Smooth muscle cell (in vitro differentiated cells): ENCODE measurements around the gene PTGDS. TPM values are rescaled to one million over a fixed set of nuclear protein-coding genes. Genes with fewer than 3 reads are reported as not detected.

ENCODE experiments used
- DNase-seq: peaks from one replicate; lab custom pipeline; 2025; ENCODE audit not compliant: unreplicated experiment; lab: John Stamatoyannopoulos, UW
- H2AFZ ChIP-seq: fragments of 200-600 bp; sonication (generic); 2 replicates; pipeline ENCODE4 v1.6.0; 2016; ENCODE audit warnings: antibody characterized with exemption, low read depth, mild to moderate bottlenecking
- H3F3A ChIP-seq: fragments of 200-600 bp; sonication (generic); 2 replicates; pipeline ENCODE4 v1.6.0; 2017; ENCODE audit warnings: antibody characterized with exemption, low read depth
- H3K27ac ChIP-seq: fragments of 200-600 bp; sonication (generic); 2 replicates; pipeline ENCODE4 v1.5.1; 2016; ENCODE audit warnings: low read depth, mild to moderate bottlenecking
- H3K27me3 ChIP-seq: fragments of 200-600 bp; sonication (generic); 2 replicates; pipeline ENCODE4 v1.6.1; 2016; ENCODE audit warnings: low read depth, mild to moderate bottlenecking
- H3K36me3 ChIP-seq: fragments of 200-600 bp; sonication (generic); 2 replicates; pipeline ENCODE4 v1.5.1; 2016; ENCODE audit warnings: low read depth
- H3K4me1 ChIP-seq: fragments of 200-600 bp; sonication (generic); 2 replicates; pipeline ENCODE4 v1.5.1; 2016; ENCODE audit warnings: low read depth
- H3K4me2 ChIP-seq: fragments of 200-600 bp; sonication (generic); 2 replicates; pipeline ENCODE4 v1.6.0; 2016; ENCODE audit warnings: mild to moderate bottlenecking
- H3K4me3 ChIP-seq: fragments of 200-600 bp; sonication (generic); 2 replicates; pipeline ENCODE4 v1.5.1; 2016; ENCODE audit warnings: mild to moderate bottlenecking
- H3K79me2 ChIP-seq: fragments of 200-600 bp; sonication (generic); 2 replicates; pipeline ENCODE4 v1.6.0; 2016; ENCODE audit warnings: low read depth, mild to moderate bottlenecking
- H3K9ac ChIP-seq: fragments of 200-600 bp; sonication (generic); 2 replicates; pipeline ENCODE4 v1.6.0; 2016; ENCODE audit warnings: low read depth
- H3K9me3 ChIP-seq: fragments of 200-600 bp; sonication (generic); replicated peaks from 2 replicates; pipeline ENCODE4 v1.5.1; 2016; ENCODE audit warnings: low read depth
- H4K20me1 ChIP-seq: fragments of 200-600 bp; sonication (generic); 2 replicates; pipeline ENCODE4 v1.6.0; 2016; ENCODE audit warnings: low read depth
- WGBS: methylation state at CpG from one replicate; pipeline ENCODE4 v1.1.7; 2016; ENCODE audit warnings: low lambda C conversion rate; 5-methylcytosine and 5-hydroxymethylcytosine counted together
- polyA plus RNA-seq: library from polyadenylated mRNA; unstranded; fragments of >200 nt; fragmentation: Nextera tagmentation; extraction: Ambion mirVana; gene quantifications from 2 replicates; pipeline ENCODE4 v1.2.1, GENCODE V29; 2016
- total RNA-seq: library from RNA; depleted of rRNA; stranded (reverse); fragments of >200 nt; gene quantifications from 2 replicates; pipeline ENCODE4 v1.2.3, GENCODE V29; 2014
- TF ChIP-seq, protein P1 (sequence below): fragments of 200-600 bp; sonication (generic); IDR thresholded peaks from 2 replicates; pipeline ENCODE4 v1.5.1; 2017; ENCODE audit warnings: borderline replicate concordance, mild to moderate bottlenecking, antibody characterized with exemption; ENCODE audit not compliant: insufficient read depth, poor library complexity, severe bottlenecking

The PTGDS gene
- total and polyA plus RNA-seq, 2 experiments from 2014 or later = 119 to 611 TPM

DNA sequence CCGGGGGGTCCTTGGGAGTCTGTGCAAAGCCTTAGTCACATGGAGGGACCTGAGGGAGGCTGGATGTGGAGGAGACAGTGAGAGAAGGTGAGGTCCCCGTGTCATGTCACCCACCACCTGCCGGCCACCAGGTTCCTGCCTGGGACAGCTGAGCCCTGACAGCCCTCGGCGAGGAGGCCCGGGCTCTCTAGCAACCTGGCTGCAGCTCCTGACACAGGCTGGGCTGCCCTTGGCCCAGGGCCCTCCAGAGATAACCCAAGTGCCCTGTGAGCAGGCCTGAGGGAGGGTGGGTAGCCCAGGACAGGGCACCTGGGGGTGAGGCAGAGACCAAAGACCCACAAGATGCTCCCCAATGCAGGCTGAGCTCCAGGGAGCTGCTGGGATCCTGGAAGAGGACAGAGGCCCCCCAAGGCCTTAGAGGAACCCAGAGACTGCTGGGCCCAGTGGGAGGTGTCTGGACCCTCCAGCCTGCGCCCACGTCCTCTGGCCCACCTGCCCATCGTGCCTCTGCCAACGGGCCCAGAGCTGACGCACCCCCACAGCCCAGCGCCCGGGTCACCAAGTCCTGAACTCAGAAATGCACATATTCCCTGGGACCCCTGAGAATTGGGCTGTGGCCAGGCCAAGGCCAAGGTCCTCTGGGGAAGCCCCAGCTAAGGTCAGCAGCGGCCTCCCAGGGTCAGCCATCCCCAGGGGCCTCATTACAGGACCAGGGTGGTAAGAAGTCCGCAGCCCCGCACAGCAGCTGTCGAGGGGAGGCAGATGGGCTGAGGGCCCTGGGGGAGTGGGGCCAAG, 8.8 kb upstream of the PTGDS start:
- Histone ChIP-seq H3K4me3 (no peak overlapping the region), H3K9ac (no peak overlapping the region), H3F3A (no peaks in the 10 kb centered on the region), H3K27ac (no peak overlapping the region), H3K4me1 (no peaks in the 10 kb centered on the region), H4K20me1 (no peaks in the 10 kb centered on the region), H3K9me3 (no peaks in the 10 kb centered on the region), H2AFZ (no peak overlapping the region), H3K36me3 (no peaks in the 10 kb centered on the region), H3K79me2 (no peaks in the 10 kb centered on the region), H3K4me2 (no peak overlapping the region), H3K27me3 (no peaks in the 10 kb centered on the region)
- TF ChIP-seq, protein P1, sequence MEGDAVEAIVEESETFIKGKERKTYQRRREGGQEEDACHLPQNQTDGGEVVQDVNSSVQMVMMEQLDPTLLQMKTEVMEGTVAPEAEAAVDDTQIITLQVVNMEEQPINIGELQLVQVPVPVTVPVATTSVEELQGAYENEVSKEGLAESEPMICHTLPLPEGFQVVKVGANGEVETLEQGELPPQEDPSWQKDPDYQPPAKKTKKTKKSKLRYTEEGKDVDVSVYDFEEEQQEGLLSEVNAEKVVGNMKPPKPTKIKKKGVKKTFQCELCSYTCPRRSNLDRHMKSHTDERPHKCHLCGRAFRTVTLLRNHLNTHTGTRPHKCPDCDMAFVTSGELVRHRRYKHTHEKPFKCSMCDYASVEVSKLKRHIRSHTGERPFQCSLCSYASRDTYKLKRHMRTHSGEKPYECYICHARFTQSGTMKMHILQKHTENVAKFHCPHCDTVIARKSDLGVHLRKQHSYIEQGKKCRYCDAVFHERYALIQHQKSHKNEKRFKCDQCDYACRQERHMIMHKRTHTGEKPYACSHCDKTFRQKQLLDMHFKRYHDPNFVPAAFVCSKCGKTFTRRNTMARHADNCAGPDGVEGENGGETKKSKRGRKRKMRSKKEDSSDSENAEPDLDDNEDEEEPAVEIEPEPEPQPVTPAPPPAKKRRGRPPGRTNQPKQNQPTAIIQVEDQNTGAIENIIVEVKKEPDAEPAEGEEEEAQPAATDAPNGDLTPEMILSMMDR = no peak
- 96% methylated on average over 17 of the region's 17 CpGs for WGBS
- no peak for DNase-seq

DNA sequence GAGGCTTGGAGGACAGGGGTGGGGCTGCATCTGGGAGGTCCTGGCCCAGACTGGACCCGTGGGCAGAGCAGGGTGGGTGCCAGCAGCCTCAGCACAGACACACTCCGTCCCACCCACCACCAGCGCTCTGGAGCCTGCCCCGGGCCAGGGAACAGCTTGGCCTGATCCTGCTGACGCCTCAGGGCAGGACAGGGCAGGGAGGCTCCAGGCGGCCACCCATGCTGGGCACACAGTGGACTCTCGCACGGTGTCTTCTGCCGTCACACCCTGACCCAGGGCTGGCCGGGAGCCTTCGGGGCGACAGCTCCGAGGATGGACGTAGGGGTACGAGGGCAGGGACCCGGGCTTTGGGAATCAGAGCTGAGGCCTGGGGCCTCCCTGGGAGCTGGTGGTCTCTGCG, 8.2 kb upstream of the PTGDS start:
- no peaks in the 10 kb centered on the region for H3K36me3 ChIP-seq
- no peaks in the 10 kb centered on the region for H3K9me3 ChIP-seq
- H2AFZ ChIP-seq = no peak overlapping the region
- H3K79me2 ChIP-seq = no peaks in the 10 kb centered on the region
- H3K4me1 ChIP-seq = no peaks in the 10 kb centered on the region
- H4K20me1 ChIP-seq = no peaks in the 10 kb centered on the region
- 91% methylated on average over 16 of the region's 17 CpGs for WGBS
- H3K27ac ChIP-seq = no peak overlapping the region
- no peak for DNase-seq
- no peak overlapping the region for H3K9ac ChIP-seq
- TF ChIP-seq, protein P1 = no peak
- H3K4me3 ChIP-seq = no peak overlapping the region
- H3F3A ChIP-seq = no peaks in the 10 kb centered on the region
- H3K27me3 ChIP-seq = no peaks in the 10 kb centered on the region
- no peak overlapping the region for H3K4me2 ChIP-seq

DNA sequence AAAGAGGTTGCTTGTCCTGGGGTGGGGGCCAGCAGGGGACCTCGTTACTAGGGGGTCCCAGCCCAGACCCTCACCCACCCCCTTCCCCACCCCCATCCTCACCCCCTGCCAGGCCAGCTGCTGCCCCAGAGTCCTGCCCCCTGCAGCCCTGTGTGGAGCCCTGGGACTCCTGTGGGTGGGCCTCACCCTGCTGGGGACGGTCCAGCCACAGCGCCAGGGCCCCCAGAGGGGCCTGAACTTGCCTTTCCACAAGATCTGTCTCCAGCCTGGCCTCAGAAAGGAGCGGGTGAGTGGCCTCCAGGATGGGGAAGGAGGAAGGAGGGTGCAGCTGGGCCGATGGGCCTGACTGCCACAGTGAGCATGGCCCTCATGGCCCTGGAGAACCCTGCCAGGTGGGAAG, 7.5 kb upstream of the PTGDS start:
- TF ChIP-seq, protein P1 = no peak
- no peaks in the 10 kb centered on the region for H3K79me2 ChIP-seq
- no peak overlapping the region for H3K9ac ChIP-seq
- no peak overlapping the region for H3K27ac ChIP-seq
- H3K9me3 ChIP-seq = no peaks in the 10 kb centered on the region
- no peaks in the 10 kb centered on the region for H3K36me3 ChIP-seq
- H3K4me1 ChIP-seq = no peaks in the 10 kb centered on the region
- no peaks in the 10 kb centered on the region for H3K27me3 ChIP-seq
- H3K4me3 ChIP-seq = no peak overlapping the region
- H3F3A ChIP-seq = no peaks in the 10 kb centered on the region
- WGBS = 80% methylated on average over 4 of the region's 5 CpGs
- H3K4me2 ChIP-seq = no peak overlapping the region
- no peak for DNase-seq
- no peak overlapping the region for H2AFZ ChIP-seq
- no peaks in the 10 kb centered on the region for H4K20me1 ChIP-seq

DNA sequence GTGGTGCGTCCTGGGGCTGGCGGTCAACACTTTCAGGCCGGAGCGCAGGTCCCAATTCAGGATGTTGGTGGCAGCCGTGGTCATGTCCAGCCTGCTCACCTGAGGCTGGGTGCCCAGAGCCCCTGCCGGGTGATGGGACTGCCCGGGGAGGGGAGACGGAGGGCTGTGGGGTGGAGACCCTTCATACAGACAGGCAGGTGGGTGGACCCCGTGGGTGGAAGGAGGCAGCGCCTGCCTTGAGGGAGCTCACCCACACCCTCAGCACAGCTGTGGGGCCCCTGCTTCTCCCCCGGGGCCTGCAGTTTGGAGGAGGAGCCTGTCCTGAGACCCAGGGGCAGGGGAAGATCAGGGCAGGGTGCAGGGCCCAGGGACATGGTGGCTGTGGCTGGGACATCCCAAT, 6.9 kb upstream of the PTGDS start:
- Histone ChIP-seq H3F3A (no peaks in the 10 kb centered on the region), H4K20me1 (no peaks in the 10 kb centered on the region), H3K79me2 (no peaks in the 10 kb centered on the region), H3K4me2 (no peak overlapping the region), H3K36me3 (no peaks in the 10 kb centered on the region), H3K4me3 (no peak overlapping the region), H3K4me1 (no peaks in the 10 kb centered on the region), H3K27me3 (no peaks in the 10 kb centered on the region), H2AFZ (no peak overlapping the region), H3K27ac (no peak overlapping the region), H3K9me3 (no peaks in the 10 kb centered on the region), H3K9ac (no peak overlapping the region)
- TF ChIP-seq, protein P1 = no peak
- DNase-seq = no peak
- 91% methylated on average over 11 of the region's 11 CpGs for WGBS
